GM06990 (cell line): ENCODE measurements around the gene CHST11.

Source experiments
- DNase-seq: peaks from one replicate; pipeline ENCODE4 v3.0.0-alpha.2; 2011; ENCODE audit not compliant: insufficient read length; ENCODE audit errors: extremely low read depth
- H3K27me3 ChIP-seq: replicated peaks from 2 replicates; pipeline ENCODE4 v1.6.0; 2011; ENCODE audit warnings: low read length; ENCODE audit not compliant: control insufficient read depth, insufficient read depth
- H3K36me3 ChIP-seq: 2 replicates; pipeline ENCODE4 v1.5.1; 2011; ENCODE audit warnings: low read length; ENCODE audit not compliant: control insufficient read depth, insufficient read depth
- H3K4me3 ChIP-seq: replicated peaks from 2 replicates; pipeline ENCODE4 v1.5.1; 2011; ENCODE audit warnings: low read depth, mild to moderate bottlenecking, control low read depth, low read length
- CTCF ChIP-seq: IDR thresholded peaks from 2 replicates; pipeline ENCODE4 v1.5.1; 2011; ENCODE audit warnings: low read length, control low read depth, mild to moderate bottlenecking, inconsistent platforms; ENCODE audit not compliant: insufficient read depth, poor library complexity, severe bottlenecking

The CHST11 gene

GRCh38 chr12:104656383-104656782 lies 199.6 kb downstream of the CHST11 start:
- Histone ChIP-seq H3K4me3 (no peak overlapping the region), H3K27me3 (no peaks in the 10 kb centered on the region), H3K36me3 (no peaks in the 10 kb centered on the region)
- TF ChIP-seq CTCF, result no peak
- no peak for DNase-seq

GRCh38 chr12:104656921-104657320 lies 200.2 kb downstream of the CHST11 start:
- no peak for DNase-seq
- no peak overlapping the region for H3K4me3 ChIP-seq
- no peak for TF ChIP-seq CTCF
- no peaks in the 10 kb centered on the region for H3K36me3 ChIP-seq
- H3K27me3 ChIP-seq, result no peaks in the 10 kb centered on the region

GRCh38 chr12:104657726-104658484 lies 201.2 kb downstream of the CHST11 start:
- no peaks in the 10 kb centered on the region for H3K27me3 ChIP-seq
- no peak overlapping the region for H3K4me3 ChIP-seq
- DNase-seq, result no peak
- no peak for TF ChIP-seq CTCF
- no peaks in the 10 kb centered on the region for H3K36me3 ChIP-seq

DNA sequence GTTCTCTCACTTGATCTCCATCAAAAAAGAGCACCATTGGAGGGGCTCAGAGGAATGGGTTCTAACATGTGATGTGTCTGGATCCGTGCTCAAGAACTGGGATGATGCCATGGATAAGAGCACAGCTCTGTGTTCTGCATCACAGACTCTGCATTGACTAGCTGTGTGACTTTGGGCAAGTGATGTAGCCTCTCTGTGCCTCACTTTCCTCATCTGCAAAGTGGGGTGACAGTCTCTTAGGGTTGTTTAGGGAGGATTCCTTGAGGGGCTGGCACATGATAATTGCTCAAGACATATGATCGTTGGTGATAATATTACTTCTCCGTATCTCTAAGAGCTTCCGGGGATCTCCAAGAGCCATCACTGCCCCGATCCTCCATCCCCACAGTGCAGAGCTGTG lies 202.3 kb downstream of the CHST11 start:
- Histone ChIP-seq H3K36me3 (no peaks in the 10 kb centered on the region), H3K4me3 (no peak overlapping the region), H3K27me3 (no peaks in the 10 kb centered on the region)
- DNase-seq, result no peak
- no peak for TF ChIP-seq CTCF

- DNase-seq, result no peak
- Histone ChIP-seq H3K4me3 (no peak overlapping the region), H3K36me3 (no peaks in the 10 kb centered on the region), H3K27me3 (no peaks in the 10 kb centered on the region)
- no peak for TF ChIP-seq CTCF
These were observed 205.5 kb downstream of the CHST11 start for GRCh38 chr12:104662203-104662602.
